Erythroblast (primary cell): ENCODE measurements around the gene SLC35F3.

Experiments used
- DNase-seq, 2 experiments: peaks; one replicate each; lab custom pipeline; 2025; lab: John Stamatoyannopoulos, UW
- GATA1 ChIP-seq: IDR thresholded peaks from 2 replicates; pipeline ENCODE4 v1.6.1; 2011; ENCODE audit warnings: low read depth, mild to moderate bottlenecking, control low read depth, low read length, moderate library complexity
- POLR2A ChIP-seq: IDR thresholded peaks from 2 replicates; pipeline ENCODE4 v1.6.1; 2011; ENCODE audit warnings: mild to moderate bottlenecking, low read length

The SLC35F3 gene

GRCh38 chr1:234214129-234214910, 309.8 kb downstream of the SLC35F3 start:
- no peak for DNase-seq
- TF ChIP-seq GATA1 (no peak), POLR2A (no peak)

GRCh38 chr1:234214911-234215892, 310.7 kb downstream of the SLC35F3 start:
- no peak for DNase-seq
- no peak for TF ChIP-seq POLR2A
- no peak for TF ChIP-seq GATA1

GRCh38 chr1:234216116-234216703, 311.7 kb downstream of the SLC35F3 start:
- TF ChIP-seq GATA1, result no peak
- TF ChIP-seq POLR2A, result no peak
- DNase-seq, result no peak

- TF ChIP-seq POLR2A, result no peak
- no peak for TF ChIP-seq GATA1
- no peak for DNase-seq
These were observed 312.9 kb downstream of the SLC35F3 start for GRCh38 chr1:234217316-234217840.

GRCh38 chr1:234218078-234218477, 313.6 kb downstream of the SLC35F3 start:
- DNase-seq, result no peak
- TF ChIP-seq POLR2A (no peak), GATA1 (no peak)

- no peak for TF ChIP-seq GATA1
- TF ChIP-seq POLR2A, result no peak
- DNase-seq, result no peak
These were observed 315.2 kb downstream of the SLC35F3 start for GRCh38 chr1:234219711-234220110.

- no peak for DNase-seq
- TF ChIP-seq GATA1 (no peak), POLR2A (no peak)
These were observed 317.1 kb downstream of the SLC35F3 start for GRCh38 chr1:234221601-234222000.

GRCh38 chr1:234222561-234223280, 318.2 kb downstream of the SLC35F3 start:
- no peak for DNase-seq

GRCh38 chr1:234226113-234226818, 321.8 kb downstream of the SLC35F3 start:
- TF ChIP-seq GATA1 (no peak), POLR2A (no peak)
- no peak for DNase-seq

More at GRCh38 chr1:234222561-234223280, 318.2 kb downstream of the SLC35F3 start:
- TF ChIP-seq GATA1 (no peak), POLR2A (no peak)

GRCh38 chr1:234226819-234227165, 322.3 kb downstream of the SLC35F3 start:
- TF ChIP-seq POLR2A (no peak), GATA1 (no peak)
- no peak for DNase-seq

GRCh38 chr1:234229581-234230387, 325.3 kb downstream of the SLC35F3 start:
- DNase-seq, result no peak
- TF ChIP-seq GATA1, result no peak
- no peak for TF ChIP-seq POLR2A

GRCh38 chr1:234230414-234230862, 326.0 kb downstream of the SLC35F3 start:
- no peak for DNase-seq
- no peak for TF ChIP-seq POLR2A
